K562 (cell line): ENCODE measurements around the gene PAM. TPM values are rescaled to one million over a fixed set of nuclear protein-coding genes. Genes with fewer than 3 reads are reported as not detected.
"Not testable (repeated sequence)": the region's sequence is repeated elsewhere in the genome, so short reads cannot be mapped to it uniquely, and the experiment has no call there.

Source experiments
- ATAC-seq: fragments of 200-7000 bp; cut with Tn5 transposase; 3 replicates; pipeline ENCODE4 v1.9.1; 2020; ENCODE audit warnings: moderate library complexity
- BruUV-seq: library from RNA; stranded (reverse); fragments of 400-500 nt; replicated peaks from 2 replicates; lab custom pipeline; 2021; lab: Mats Ljungman, UMichigan
- CTCF ChIA-PET: fragments of 300-600 bp; formaldehyde crosslinking; extraction: SDS; loops from one replicate; lab custom pipeline; 2021; ENCODE audit warnings: low intra/inter-chr PET ratio; lab: Yijun Ruan, JAX
- POLR2A ChIA-PET: fragments of 300-600, 350-650 bp; sonication (Branson Sonifier 250); formaldehyde crosslinking; extraction: SDS; loops from one replicate; lab custom pipeline; 2021; ENCODE audit warnings: antibody characterized with exemption, inconsistent platforms; lab: Yijun Ruan, JAX
- DNase-seq, 4 experiments: peaks; one replicate each; pipeline versions ENCODE4 v3.0.0 to v3.0.0-alpha.2; 2011 to 2018; ENCODE audit warnings: low spot score in 3 of 4, mixed read lengths in 3 of 4; ENCODE audit errors: extremely low read depth in 1 of 4
- FAIRE-seq: peaks from 2 replicates; lab custom pipeline; 2011; peaks lifted over from hg19 to GRCh38; lab: Jason Lieb, UNC
- H2AFZ ChIP-seq: 2 replicates; pipeline ENCODE4 v1.6.0; 2011; ENCODE audit warnings: low read depth, low read length, control low read depth, inconsistent platforms
- H3K27ac ChIP-seq: fragments of 200-600 bp; 3 replicates; pipeline ENCODE4 v1.8.0; 2011; ENCODE audit warnings: low read depth, mild to moderate bottlenecking, control low read depth, inconsistent platforms, low read length, moderate library complexity, mixed read lengths; ENCODE audit errors: extremely low read depth
- H3K27me3 ChIP-seq, 2 experiments: fragments of 300-600 bp in 1 of 2; 2 replicates in 1 of 2; 3 replicates in 1 of 2; pipeline versions ENCODE4 v1.6.0 to v1.8.0; 2011; ENCODE audit warnings: inconsistent platforms in 2 of 2, low read length in 2 of 2, mild to moderate bottlenecking in 1 of 2, mixed read lengths in 1 of 2, moderate library complexity in 1 of 2; ENCODE audit not compliant: control insufficient read depth in 2 of 2, insufficient read depth in 2 of 2
- H3K36me3 ChIP-seq: fragments of 300-600 bp; 3 replicates; pipeline ENCODE4 v1.8.0; 2011; ENCODE audit warnings: mild to moderate bottlenecking, low read length, inconsistent platforms; ENCODE audit not compliant: control insufficient read depth, insufficient read depth
- H3K4me1 ChIP-seq, 2 experiments: fragments of 200-600 bp in 1 of 2; replicated peaks in 1 of 2; 2 replicates in 1 of 2; 3 replicates in 1 of 2; pipeline versions ENCODE4 v1.5.1 to v1.8.0; 2011; ENCODE audit warnings: inconsistent platforms in 2 of 2, low read length in 2 of 2, mild to moderate bottlenecking in 1 of 2, mixed read lengths in 1 of 2, moderate library complexity in 1 of 2; ENCODE audit not compliant: control insufficient read depth in 2 of 2, insufficient read depth in 2 of 2
- H3K4me2 ChIP-seq: 2 replicates; pipeline ENCODE4 v1.6.1; 2011; ENCODE audit warnings: low read length, control low read depth, inconsistent platforms, mixed read lengths; ENCODE audit not compliant: insufficient read depth
- H3K4me3 ChIP-seq: fragments of 200-600 bp; sonication (generic), shearing (Covaris generic); 2 replicates; pipeline ENCODE4 v1.5.1; 2016; ENCODE audit warnings: control low read depth, inconsistent platforms
- H3K79me2 ChIP-seq: fragments of 200-600 bp; 3 replicates; pipeline ENCODE4 v1.8.0; 2011; ENCODE audit warnings: low read length, inconsistent platforms; ENCODE audit not compliant: control insufficient read depth, insufficient read depth
- H3K9ac ChIP-seq, 2 experiments: 2 replicates each; pipeline versions ENCODE4 v1.6.0 to v1.6.1; 2011; ENCODE audit warnings: low read depth in 2 of 2, low read length in 2 of 2, control low read depth in 1 of 2, inconsistent platforms in 1 of 2, mild to moderate bottlenecking in 1 of 2, mixed read lengths in 1 of 2; ENCODE audit not compliant: insufficient read depth in 1 of 2
- H3K9me1 ChIP-seq: one replicate; pipeline ENCODE4 v1.6.0; 2011; ENCODE audit warnings: inconsistent platforms, mild to moderate bottlenecking, low read length, moderate library complexity; ENCODE audit not compliant: control insufficient read depth, insufficient read depth
- H3K9me3 ChIP-seq: replicated peaks from 2 replicates; pipeline ENCODE4 v1.5.1; 2011; ENCODE audit warnings: low read depth, low read length, inconsistent platforms; ENCODE audit not compliant: control insufficient read depth, insufficient read depth
- H4K20me1 ChIP-seq: replicated peaks from 2 replicates; pipeline ENCODE4 v1.6.1; 2011; ENCODE audit warnings: low read length, inconsistent platforms, mixed read lengths; ENCODE audit not compliant: control insufficient read depth, insufficient read depth
- BDP1 ChIP-seq: IDR thresholded peaks from 3 replicates; pipeline ENCODE4 v1.6.1; 2011; ENCODE audit not compliant: insufficient read length, insufficient read depth
- CBFA2T2 ChIP-seq: fragments of 450-650 bp; conservative IDR thresholded peaks from 2 replicates; pipeline ENCODE4 v1.6.1; 2017; ENCODE audit warnings: mild to moderate bottlenecking
- CHD4 ChIP-seq: fragments of 200-600 bp; sonication (generic); IDR thresholded peaks from 3 replicates; pipeline ENCODE4 v1.6.1; 2012; ENCODE audit warnings: low read depth, mild to moderate bottlenecking, mixed read lengths, low read length, inconsistent platforms; ENCODE audit not compliant: insufficient read depth, insufficient replicate concordance, poor library complexity, severe bottlenecking
- MBD2 ChIP-seq: sonication (generic); IDR thresholded peaks from 2 replicates; pipeline ENCODE4 v1.6.1; 2016; ENCODE audit warnings: low read depth, borderline replicate concordance
- NFYB ChIP-seq: IDR thresholded peaks from 2 replicates; pipeline ENCODE4 v1.6.1; 2011; ENCODE audit warnings: mild to moderate bottlenecking, moderate library complexity; ENCODE audit not compliant: insufficient read length; ENCODE audit errors: extremely low read depth
- STAG1 ChIP-seq: sonication (generic); formaldehyde crosslinking; IDR thresholded peaks from 2 replicates; pipeline ENCODE4 v1.5.0; 2020; ENCODE audit warnings: missing genetic modification reagents, borderline replicate concordance
- ZNF586 ChIP-seq: fragments of 450-650 bp; formaldehyde crosslinking; conservative IDR thresholded peaks from 2 replicates; pipeline ENCODE4 v1.4.0; 2020; ENCODE audit warnings: mild to moderate bottlenecking, moderate library complexity
- ZNF589 ChIP-seq: fragments of 200-800 bp; sonication (Bioruptor generic); IDR thresholded peaks from 2 replicates; pipeline ENCODE4 v1.6.1; 2016; ENCODE audit warnings: low read depth, missing genetic modification characterization, missing compliant biosample characterization
- WGBS: fragments of 100-300 bp; shearing (Covaris generic); methylation state at CpG from one replicate; pipeline ENCODE4 v1.1.6; 2016; ENCODE audit warnings: low coverage, mixed read lengths; ENCODE audit not compliant: insufficient coverage; ENCODE audit errors: missing lambda C conversion rate; 5-methylcytosine and 5-hydroxymethylcytosine counted together
- in situ Hi-C: fragments of 300-500 bp; cut with MboI; formaldehyde crosslinking; loops from 4 replicates; pipeline ENCODE4 v1.15.0; 2018; ENCODE audit warnings: inconsistent platforms, mixed read lengths
- intact Hi-C: fragments of 100-400 bp; cut with micrococcal nuclease; formaldehyde crosslinking; loops from 2 replicates; pipeline ENCODE4 v1.14.2; 2022
- polyA plus RNA-seq, 8 experiments: library from polyadenylated mRNA; depleted of rRNA in 4 of 8; stranded (reverse) in 5 of 8; unstranded in 3 of 8; fragments of >200 nt; fragmentation: Nextera tagmentation in 2 of 8; fragmentation: Illumina TruSeq in 1 of 8; extraction: Ambion mirVana in 2 of 8; extraction: Trizol in 1 of 8; gene quantifications; 2 replicates each; pipeline versions ENCODE4 v1.2.1 to v1.2.3, GENCODE V29; 2011 to 2014; ENCODE audit warnings: inconsistent platforms in 1 of 8, missing spikeins in 1 of 8
- total RNA-seq, 7 experiments: library from RNA; depleted of rRNA in 6 of 7; stranded (reverse); fragments of >200 nt in 6 of 7; fragmentation: Illumina TruSeq in 2 of 7; extraction: Trizol in 2 of 7; gene quantifications; 2 replicates each; pipeline versions ENCODE4 v1.2.1 to v1.2.3, GENCODE V29; 2011 to 2021; ENCODE audit warnings: low replicate concordance in 1 of 7
- TF ChIP-seq, protein P1 (sequence below): sonication (generic); formaldehyde crosslinking; IDR thresholded peaks from 2 replicates; pipeline ENCODE4 v1.8.0; 2022; ENCODE audit warnings: mild to moderate bottlenecking, low read depth, missing genetic modification reagents

The PAM gene
- total and polyA plus RNA-seq, 9 of the 15 experiments (the other 6 are each of a cell fraction or from before 2014, with no cell fraction given): 0.39 to 3.1 (median 0.77) TPM

GRCh38 chr5:102773133-102773532 lies 18.0 kb downstream of the PAM start:
- no peak overlapping the region for H3K9ac ChIP-seq
- no peaks in the 10 kb centered on the region for H3K9me3 ChIP-seq
- H3K4me3 ChIP-seq: no peak overlapping the region
- 0% methylated on average over 1 of the region's 1 CpG for WGBS
- TF ChIP-seq BDP1: no peak
- no peak for TF ChIP-seq MBD2
- TF ChIP-seq NFYB: no peak
- no peak for TF ChIP-seq CHD4
- TF ChIP-seq STAG1 (CRISPR knock-in tag): no peak
- no peak for TF ChIP-seq ZNF589
- TF ChIP-seq CBFA2T2: no peak
- no peak for TF ChIP-seq ZNF586 (CRISPR knock-in tag)
- TF ChIP-seq, protein P1, sequence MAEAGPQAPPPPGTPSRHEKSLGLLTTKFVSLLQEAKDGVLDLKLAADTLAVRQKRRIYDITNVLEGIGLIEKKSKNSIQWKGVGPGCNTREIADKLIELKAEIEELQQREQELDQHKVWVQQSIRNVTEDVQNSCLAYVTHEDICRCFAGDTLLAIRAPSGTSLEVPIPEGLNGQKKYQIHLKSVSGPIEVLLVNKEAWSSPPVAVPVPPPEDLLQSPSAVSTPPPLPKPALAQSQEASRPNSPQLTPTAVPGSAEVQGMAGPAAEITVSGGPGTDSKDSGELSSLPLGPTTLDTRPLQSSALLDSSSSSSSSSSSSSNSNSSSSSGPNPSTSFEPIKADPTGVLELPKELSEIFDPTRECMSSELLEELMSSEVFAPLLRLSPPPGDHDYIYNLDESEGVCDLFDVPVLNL (CRISPR knock-in tag): no peak
- POLR2A ChIA-PET: no interaction called here
- H3K4me2 ChIP-seq: no peak overlapping the region
- CTCF ChIA-PET: interaction anchor here (1.0 kb wide), 1 partner anchor 92 kb away, joined by 3 read pairs; no protein-coding TSS in a partner anchor
- no peak overlapping the region for H2AFZ ChIP-seq
- BruUV-seq: no TSS peak
- in situ Hi-C loops: loop anchor here (10.0 kb wide), 1 partner anchor 452 kb away; no protein-coding TSS in a partner anchor
- DNase-seq: no peak
- intact Hi-C loops: no loop called here
- H3K79me2 ChIP-seq: no peaks in the 10 kb centered on the region
- H3K4me1 ChIP-seq: no peaks in the 10 kb centered on the region
- no peaks in the 10 kb centered on the region for H4K20me1 ChIP-seq
- H3K27me3 ChIP-seq: no peaks in the 10 kb centered on the region
- no peak for ATAC-seq
- H3K27ac ChIP-seq: no peak overlapping the region
- H3K36me3 ChIP-seq: no peaks in the 10 kb centered on the region
- H3K9me1 ChIP-seq: no peaks in the 10 kb centered on the region
- no peak for FAIRE-seq

GRCh38 chr5:102775756-102776155 lies 20.7 kb downstream of the PAM start:
- H3K36me3 ChIP-seq, FAIRE-seq, H3K27me3 ChIP-seq, ATAC-seq, DNase-seq, H3K9ac ChIP-seq, H3K4me3 ChIP-seq, H3K9me1 ChIP-seq, H3K9me3 ChIP-seq, H3K4me2 ChIP-seq, H3K27ac ChIP-seq, H3K79me2 ChIP-seq, intact Hi-C loops, CTCF ChIA-PET, BruUV-seq, H4K20me1 ChIP-seq, H2AFZ ChIP-seq, H3K4me1 ChIP-seq, POLR2A ChIA-PET: not testable (repeated sequence)
- in situ Hi-C loops: loop anchor here (10.0 kb wide), 1 partner anchor 449 kb away; no protein-coding TSS in a partner anchor
